Measurements from ENCODE around the gene ROR1. TPM values are rescaled to one million over a fixed set of nuclear protein-coding genes. Genes with fewer than 3 reads are reported as not detected.

ROR1 gene
- total and polyA plus RNA-seq, 9 of the 15 experiments (the other 6 are each of a cell fraction or from before 2014, with no cell fraction given): 0.02 TPM; not detected in 8

- ChIA-PET CTCF (ENCODE audit: low intra/inter-chr PET ratio) (no interaction called here), POLR2A (no interaction called here)
- ATAC-seq (no peak), DNase-seq (ENCODE audit: extremely low read depth in 1 of 4, low spot score in 3 of 4) (no peak), FAIRE-seq (no peak)
- intact Hi-C loops (cut with micrococcal nuclease) (no loop called here), in situ Hi-C loops (cut with MboI) (no loop called here)
- Histone ChIP-seq H2AFZ (ENCODE audit: low read depth, low read length) (no peak overlapping the region), H3K27me3 (ENCODE audit: control insufficient read depth in 2 of 2, insufficient read depth in 2 of 2, low read length in 2 of 2) (no peaks in the 10 kb centered on the region), H3K79me2 (ENCODE audit: control insufficient read depth, insufficient read depth, low read length) (no peaks in the 10 kb centered on the region), H4K20me1 (replicated peaks; ENCODE audit: control insufficient read depth, insufficient read depth, low read length) (no peaks in the 10 kb centered on the region), H3K4me3 (no peak overlapping the region), H3K36me3 (ENCODE audit: control insufficient read depth, insufficient read depth, low read length) (no peaks in the 10 kb centered on the region), H3K4me1 (replicated peaks in 1 of 2; ENCODE audit: control insufficient read depth in 2 of 2, insufficient read depth in 2 of 2, low read length in 2 of 2) (no peaks in the 10 kb centered on the region), H3K4me2 (ENCODE audit: insufficient read depth, low read length) (no peak overlapping the region), H3K9me3 (replicated peaks; ENCODE audit: control insufficient read depth, insufficient read depth, low read depth, low read length) (no peaks in the 10 kb centered on the region), H3K9ac (ENCODE audit: insufficient read depth in 1 of 2, low read depth in 2 of 2, low read length in 2 of 2) (no peak overlapping the region), H3K9me1 (ENCODE audit: control insufficient read depth, insufficient read depth, low read length) (no peaks in the 10 kb centered on the region), H3K27ac (ENCODE audit: extremely low read depth, low read depth, low read length) (no peak overlapping the region)
- no peak for TF ChIP-seq JUND (IDR thresholded peaks at IDR 0.05; ENCODE audit: borderline replicate concordance, low read depth, low read length)
- no peak for TF ChIP-seq JUND (tag; IDR thresholded peaks at IDR 0.05; ENCODE audit: borderline replicate concordance, low read depth, low read length)
- TF ChIP-seq ZSCAN29 (IDR thresholded peaks at IDR 0.05): no peak
- no peak for TF ChIP-seq POLR2AphosphoS5 (IDR thresholded peaks at IDR 0.05; ENCODE audit: control insufficient read depth, insufficient read depth, low read depth, low read length)
- no peak for TF ChIP-seq CBFB (CRISPR knock-in tag; IDR thresholded peaks at IDR 0.05)
- TF ChIP-seq ILK (tag; IDR thresholded peaks at IDR 0.05; ENCODE audit: borderline replicate concordance, low read depth): no peak
- TF ChIP-seq ZNF785 (CRISPR knock-in tag; IDR thresholded peaks at IDR 0.05): no peak
- no peak for TF ChIP-seq CREM (IDR thresholded peaks at IDR 0.05; ENCODE audit: low read depth)
- TF ChIP-seq KDM2B (CRISPR knock-in tag; IDR thresholded peaks at IDR 0.05): no peak
- no peak for TF ChIP-seq SMAD2 (IDR thresholded peaks at IDR 0.05; ENCODE audit: low read depth, low read length)
- TF ChIP-seq, protein P1, sequence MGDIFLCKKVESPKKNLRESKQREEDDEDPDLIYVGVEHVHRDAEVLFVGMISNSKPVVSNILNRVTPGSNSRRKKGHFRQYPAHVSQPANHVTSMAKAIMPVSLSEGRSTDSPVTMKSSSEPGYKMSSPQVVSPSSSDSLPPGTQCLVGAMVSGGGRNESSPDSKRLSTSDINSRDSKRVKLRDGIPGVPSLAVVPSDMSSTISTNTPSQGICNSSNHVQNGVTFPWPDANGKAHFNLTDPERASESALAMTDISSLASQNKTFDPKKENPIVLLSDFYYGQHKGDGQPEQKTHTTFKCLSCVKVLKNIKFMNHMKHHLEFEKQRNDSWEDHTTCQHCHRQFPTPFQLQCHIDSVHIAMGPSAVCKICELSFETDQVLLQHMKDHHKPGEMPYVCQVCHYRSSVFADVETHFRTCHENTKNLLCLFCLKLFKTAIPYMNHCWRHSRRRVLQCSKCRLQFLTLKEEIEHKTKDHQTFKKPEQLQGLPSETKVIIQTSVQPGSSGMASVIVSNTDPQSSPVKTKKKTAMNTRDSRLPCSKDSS (IDR thresholded peaks at IDR 0.05; ENCODE audit: low read depth, partially characterized antibody): no peak
- TF ChIP-seq, protein P2, sequence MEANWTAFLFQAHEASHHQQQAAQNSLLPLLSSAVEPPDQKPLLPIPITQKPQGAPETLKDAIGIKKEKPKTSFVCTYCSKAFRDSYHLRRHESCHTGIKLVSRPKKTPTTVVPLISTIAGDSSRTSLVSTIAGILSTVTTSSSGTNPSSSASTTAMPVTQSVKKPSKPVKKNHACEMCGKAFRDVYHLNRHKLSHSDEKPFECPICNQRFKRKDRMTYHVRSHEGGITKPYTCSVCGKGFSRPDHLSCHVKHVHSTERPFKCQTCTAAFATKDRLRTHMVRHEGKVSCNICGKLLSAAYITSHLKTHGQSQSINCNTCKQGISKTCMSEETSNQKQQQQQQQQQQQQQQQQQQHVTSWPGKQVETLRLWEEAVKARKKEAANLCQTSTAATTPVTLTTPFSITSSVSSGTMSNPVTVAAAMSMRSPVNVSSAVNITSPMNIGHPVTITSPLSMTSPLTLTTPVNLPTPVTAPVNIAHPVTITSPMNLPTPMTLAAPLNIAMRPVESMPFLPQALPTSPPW (CRISPR knock-in tag; IDR thresholded peaks at IDR 0.05): no peak
- WGBS (ENCODE audit: insufficient coverage, low coverage, missing lambda C conversion rate): 0% methylated on average over 1 of the region's 1 CpG
- no TSS peak for BruUV-seq (replicated peaks)
Observed at GRCh38 chr1:63807046-63807445, 33.2 kb downstream of the ROR1 start.
